Activated naive CD4-positive, alpha-beta T cell treated with anti-CD3 and anti-CD28 coated beads, Interleukin-2, amount 50 U/mL, for 24 hours (primary cell): ENCODE results near the gene ADIPOR2.

ENCODE experiments used
- H3K27ac Mint-ChIP-seq: one replicate; pipeline ENCODE4 v1.8.0; 2021; ENCODE audit warnings: mild to moderate bottlenecking, mixed read lengths
- H3K27me3 Mint-ChIP-seq: one replicate; pipeline ENCODE4 v1.8.0; 2021; ENCODE audit warnings: mixed read lengths
- H3K36me3 Mint-ChIP-seq: one replicate; pipeline ENCODE4 v1.8.0; 2021; ENCODE audit warnings: mixed read lengths
- H3K4me1 Mint-ChIP-seq: one replicate; pipeline ENCODE4 v1.8.0; 2021; ENCODE audit warnings: mixed read lengths
- H3K4me3 Mint-ChIP-seq: one replicate; pipeline ENCODE4 v1.8.0; 2021; ENCODE audit warnings: mild to moderate bottlenecking, mixed read lengths
- H3K9me3 Mint-ChIP-seq: one replicate; pipeline ENCODE4 v1.8.0; 2021; ENCODE audit warnings: mixed read lengths

The ADIPOR2 gene

DNA sequence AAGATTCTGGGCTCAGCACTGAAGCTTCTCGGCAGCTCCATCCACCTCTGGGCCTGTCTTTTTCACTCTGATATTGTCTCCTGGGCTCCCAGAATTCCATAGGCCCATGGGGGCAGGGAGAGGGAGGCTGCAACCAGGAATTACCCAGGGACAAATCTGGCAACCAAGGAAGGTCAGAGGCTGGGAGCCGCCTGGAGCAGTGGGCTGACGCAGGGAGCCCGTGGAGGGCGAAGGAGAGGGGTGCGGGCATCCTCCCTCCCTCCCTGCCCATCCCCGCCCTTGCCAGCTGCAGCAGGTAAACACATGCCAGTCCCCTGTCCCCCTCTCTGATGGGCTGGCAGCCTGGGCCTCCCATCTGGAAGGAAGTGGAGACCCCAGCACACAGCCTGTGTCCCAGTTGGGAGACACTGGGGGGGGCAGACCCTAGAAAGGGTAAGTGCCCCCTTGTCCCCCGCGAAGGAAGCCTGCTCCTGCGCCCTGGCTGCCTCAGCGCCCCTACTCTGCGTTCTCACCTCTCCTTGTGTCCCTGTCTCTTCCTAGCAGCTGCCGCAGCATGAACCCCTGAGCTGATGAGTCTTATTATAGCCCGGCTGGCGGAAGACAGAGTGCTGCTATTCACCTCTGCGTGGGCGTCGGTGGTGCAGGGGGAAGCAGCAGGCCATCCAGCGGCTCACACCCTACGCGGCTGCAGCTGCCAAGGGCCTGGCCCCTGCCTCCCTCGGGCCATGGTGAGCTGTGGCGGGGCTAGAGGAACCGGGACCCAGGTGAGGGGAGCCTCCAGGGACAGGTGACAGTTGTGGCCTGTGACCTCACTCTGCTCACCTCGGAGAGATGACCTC, 136.2 kb downstream of the ADIPOR2 start:
- no peaks in the 10 kb centered on the region for H3K36me3 Mint-ChIP-seq
- H3K27ac Mint-ChIP-seq: no peak overlapping the region
- no peaks in the 10 kb centered on the region for H3K4me1 Mint-ChIP-seq
- H3K9me3 Mint-ChIP-seq: no peaks in the 10 kb centered on the region
- no peak overlapping the region for H3K4me3 Mint-ChIP-seq
- peaks cover 9% of the 10 kb centered on the region for H3K27me3 Mint-ChIP-seq

DNA sequence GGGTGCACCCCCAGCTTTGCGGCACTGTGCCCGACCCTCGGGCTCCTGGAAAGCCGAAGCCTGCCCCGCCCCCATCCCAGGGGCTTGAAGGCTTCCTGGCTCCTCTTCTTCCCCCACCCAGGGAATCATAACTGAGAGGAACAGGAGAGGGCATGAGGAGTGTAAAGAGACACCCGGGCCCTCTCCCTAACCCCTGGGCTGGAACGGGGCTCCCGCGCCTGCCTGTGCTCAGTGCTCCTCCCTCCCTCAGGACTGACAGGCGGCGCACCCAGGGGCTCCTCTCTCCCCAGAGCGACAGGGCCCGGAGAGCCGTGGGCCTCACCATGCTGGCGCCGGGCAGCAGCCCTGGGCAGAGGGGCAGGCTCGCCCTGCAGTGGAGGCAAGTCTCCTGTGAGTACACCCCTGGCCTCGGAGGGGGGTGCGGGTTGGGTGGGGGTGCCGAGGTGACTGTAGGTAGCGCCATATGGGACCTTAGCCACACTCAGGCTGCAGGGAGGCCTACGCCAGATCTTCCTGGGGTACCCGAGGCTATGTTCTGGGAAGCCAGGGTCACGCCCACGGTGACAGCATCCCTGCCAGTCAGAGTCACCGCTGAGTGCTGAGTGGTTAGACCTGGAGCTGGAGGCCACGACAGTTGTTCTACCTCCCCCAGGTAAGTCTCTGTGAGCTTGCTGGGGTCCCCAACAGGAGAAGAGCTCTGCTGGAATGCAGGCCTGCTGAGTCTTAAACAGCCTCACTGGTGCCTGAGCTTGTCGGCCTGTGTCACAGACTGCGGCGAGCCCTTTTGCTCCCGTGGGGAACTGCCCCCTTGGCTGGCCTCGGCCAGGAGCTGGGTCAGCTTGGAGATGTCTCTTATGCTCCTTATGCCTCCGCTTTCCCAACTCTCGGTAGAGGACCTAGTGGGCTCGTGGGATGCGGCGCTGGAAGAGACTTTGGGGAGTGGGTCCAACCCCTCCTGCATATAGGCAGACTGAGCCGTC, 137.2 kb downstream of the ADIPOR2 start:
- Mint-ChIP-seq H3K27ac (no peak overlapping the region), H3K27me3 (peaks cover 9% of the 10 kb centered on the region), H3K9me3 (no peaks in the 10 kb centered on the region), H3K4me1 (no peaks in the 10 kb centered on the region), H3K36me3 (no peaks in the 10 kb centered on the region), H3K4me3 (no peak overlapping the region)

DNA sequence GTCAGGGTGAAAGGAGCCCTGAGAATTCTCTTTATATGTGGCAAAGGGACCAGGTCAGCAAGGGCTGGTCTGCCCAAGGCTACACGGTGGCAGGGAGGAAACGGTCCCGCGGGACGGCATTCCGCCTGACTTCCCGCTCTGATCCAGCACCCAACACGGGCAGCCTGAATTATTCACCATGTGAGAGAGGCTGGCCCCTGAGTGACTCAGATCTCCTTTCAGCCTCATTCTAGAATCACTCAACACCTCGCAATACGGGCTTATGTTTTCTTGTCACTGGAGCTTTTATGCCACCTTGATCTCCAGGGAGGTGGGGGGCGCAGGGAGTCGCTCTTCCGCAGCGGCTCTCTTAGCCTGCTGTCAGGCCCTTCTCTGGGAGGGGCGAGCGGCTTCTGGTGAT, 138.0 kb downstream of the ADIPOR2 start:
- Mint-ChIP-seq H3K4me1 (no peaks in the 10 kb centered on the region), H3K27me3 (peaks cover 13% of the 10 kb centered on the region), H3K9me3 (no peaks in the 10 kb centered on the region), H3K4me3 (no peak overlapping the region), H3K27ac (no peak overlapping the region), H3K36me3 (no peaks in the 10 kb centered on the region)

DNA sequence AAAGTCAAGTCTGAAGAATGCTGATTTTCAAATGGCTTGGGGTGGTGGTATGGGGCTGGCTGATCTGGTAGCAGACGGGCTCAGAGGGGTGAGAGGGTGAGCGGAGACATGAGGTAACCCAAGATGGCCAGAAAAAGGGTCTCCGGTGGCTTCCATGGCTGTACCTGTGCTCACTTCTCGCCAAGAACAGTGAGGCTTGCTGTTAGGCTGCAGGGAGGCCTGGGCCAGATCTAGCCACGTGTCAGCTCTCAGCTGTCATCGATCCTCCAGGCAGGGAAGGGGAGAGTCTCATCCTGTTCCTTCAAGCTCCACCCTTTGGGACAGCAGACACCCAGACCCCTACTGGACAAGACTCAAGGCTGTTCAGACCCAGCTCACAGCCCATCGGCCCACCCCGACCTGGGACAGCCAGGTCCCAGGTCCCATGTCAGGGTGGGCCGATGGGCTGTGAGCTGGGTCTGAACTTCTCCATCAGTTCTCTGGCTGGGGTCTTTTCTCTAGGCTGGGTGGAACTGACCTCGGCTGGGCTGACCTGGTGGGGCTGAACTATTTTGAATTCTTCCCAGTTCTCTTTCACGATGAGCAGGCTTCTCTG, 138.5 kb downstream of the ADIPOR2 start:
- H3K27me3 Mint-ChIP-seq: peaks cover 13% of the 10 kb centered on the region
- H3K4me1 Mint-ChIP-seq: no peaks in the 10 kb centered on the region
- H3K4me3 Mint-ChIP-seq: no peak overlapping the region
- H3K36me3 Mint-ChIP-seq: no peaks in the 10 kb centered on the region
- no peaks in the 10 kb centered on the region for H3K9me3 Mint-ChIP-seq
- H3K27ac Mint-ChIP-seq: no peak overlapping the region

DNA sequence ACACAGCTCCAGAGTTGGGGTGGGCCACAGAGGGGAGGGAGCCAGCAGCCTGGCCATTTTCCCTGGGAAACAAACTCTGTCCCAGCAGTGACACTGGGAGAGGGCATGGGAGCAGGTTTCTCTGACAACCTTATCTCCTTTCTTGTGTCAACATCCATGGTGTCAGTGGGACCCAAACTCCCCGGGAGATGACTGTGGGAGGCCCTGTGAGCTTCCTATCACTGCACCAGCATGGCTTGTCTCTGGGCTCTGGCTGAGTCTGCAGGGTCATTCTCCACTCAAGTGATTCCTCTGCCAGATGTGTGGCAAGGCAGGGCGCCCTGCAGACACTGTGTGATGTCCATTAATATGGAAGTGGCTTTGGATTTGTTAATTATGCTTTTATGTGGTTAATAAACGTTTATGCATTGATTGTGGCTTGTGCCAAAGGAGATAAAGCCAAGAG, 139.6 kb downstream of the ADIPOR2 start:
- H3K27ac Mint-ChIP-seq: no peak overlapping the region
- H3K4me3 Mint-ChIP-seq: no peak overlapping the region
- no peaks in the 10 kb centered on the region for H3K4me1 Mint-ChIP-seq
- H3K27me3 Mint-ChIP-seq: peaks cover 13% of the 10 kb centered on the region
- no peaks in the 10 kb centered on the region for H3K36me3 Mint-ChIP-seq
- no peaks in the 10 kb centered on the region for H3K9me3 Mint-ChIP-seq

DNA sequence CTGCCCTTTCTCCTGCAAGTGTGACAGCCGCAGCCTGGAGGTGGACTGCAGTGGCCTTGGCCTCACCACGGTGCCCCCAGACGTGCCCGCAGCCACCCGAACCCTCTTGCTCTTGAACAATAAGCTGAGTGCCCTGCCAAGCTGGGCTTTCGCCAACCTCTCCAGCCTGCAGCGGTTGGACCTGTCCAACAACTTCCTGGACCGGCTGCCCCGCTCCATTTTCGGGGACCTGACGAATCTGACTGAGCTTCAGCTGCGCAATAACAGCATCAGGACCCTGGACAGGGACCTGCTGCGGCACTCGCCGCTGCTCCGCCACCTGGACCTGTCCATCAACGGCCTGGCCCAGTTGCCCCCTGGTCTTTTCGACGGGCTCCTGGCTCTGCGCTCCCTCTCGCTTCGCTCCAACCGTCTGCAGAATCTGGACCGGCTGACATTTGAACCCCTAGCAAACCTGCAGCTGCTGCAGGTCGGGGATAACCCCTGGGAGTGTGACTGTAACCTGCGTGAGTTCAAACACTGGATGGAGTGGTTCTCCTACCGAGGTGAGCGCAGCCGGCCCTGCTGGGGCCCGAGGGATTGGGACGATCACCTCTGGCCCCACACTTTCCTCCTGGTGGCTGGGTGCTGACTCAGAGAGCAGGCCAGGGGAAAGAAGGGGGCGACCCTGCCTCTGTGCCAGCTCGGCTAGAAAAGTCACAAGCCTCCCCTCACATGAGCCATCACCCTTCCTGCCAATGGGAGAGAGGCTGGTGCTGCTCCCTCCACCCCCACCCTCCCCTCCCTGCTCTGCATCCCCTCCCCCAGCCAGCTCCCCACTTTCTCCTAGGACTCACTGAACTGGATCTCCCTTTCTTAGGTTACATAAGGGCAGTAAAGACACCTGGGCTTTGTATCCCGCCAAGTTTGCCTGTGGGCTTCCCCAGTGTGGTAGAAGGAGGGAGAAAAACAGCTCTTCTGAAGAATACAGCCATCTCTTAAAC, 140.4 kb downstream of the ADIPOR2 start:
- Mint-ChIP-seq H3K4me1 (no peaks in the 10 kb centered on the region), H3K4me3 (no peak overlapping the region), H3K36me3 (no peaks in the 10 kb centered on the region), H3K27me3 (peaks cover 13% of the 10 kb centered on the region), H3K9me3 (no peaks in the 10 kb centered on the region), H3K27ac (no peak overlapping the region)

DNA sequence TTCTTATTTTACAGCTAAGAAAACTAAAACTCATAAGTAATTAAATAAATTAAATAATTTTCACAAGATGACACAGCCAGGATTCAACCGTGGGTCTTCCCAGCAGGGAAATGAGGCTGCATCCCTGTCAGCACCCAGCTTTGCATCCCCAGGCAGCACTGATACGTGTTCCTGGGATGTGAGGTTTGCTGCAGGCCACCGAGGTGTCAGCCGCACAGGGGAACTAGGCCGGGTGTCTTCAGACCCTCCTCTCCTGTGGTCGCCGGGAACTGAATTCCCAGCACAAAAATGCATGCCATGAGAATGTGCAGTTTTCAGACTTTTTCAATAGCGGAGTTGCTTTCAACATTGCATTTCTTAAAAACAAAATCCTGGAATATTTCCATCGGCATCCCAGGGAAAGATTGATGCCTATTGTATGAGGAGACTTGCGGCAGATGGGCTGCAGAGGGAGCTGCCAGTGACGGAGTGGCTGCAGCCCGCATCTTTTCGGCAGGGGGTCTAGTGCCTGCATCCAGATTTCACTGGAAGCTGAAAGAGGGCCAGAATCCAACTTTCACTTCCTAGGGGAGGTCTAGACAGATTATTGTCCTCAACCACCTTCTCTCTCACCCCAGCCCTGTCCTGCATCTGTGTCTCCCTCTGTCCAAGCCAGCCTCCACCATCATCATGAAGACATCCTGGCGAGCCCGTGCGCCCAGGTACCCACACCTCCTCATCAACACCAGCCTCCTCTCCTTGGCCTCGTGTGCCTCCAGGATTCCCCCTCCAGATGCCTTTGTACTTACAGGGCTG, 142.1 kb downstream of the ADIPOR2 start:
- Mint-ChIP-seq H3K4me1 (no peaks in the 10 kb centered on the region), H3K27me3 (peaks cover 13% of the 10 kb centered on the region), H3K9me3 (no peaks in the 10 kb centered on the region), H3K4me3 (no peak overlapping the region), H3K36me3 (no peaks in the 10 kb centered on the region), H3K27ac (no peak overlapping the region)

DNA sequence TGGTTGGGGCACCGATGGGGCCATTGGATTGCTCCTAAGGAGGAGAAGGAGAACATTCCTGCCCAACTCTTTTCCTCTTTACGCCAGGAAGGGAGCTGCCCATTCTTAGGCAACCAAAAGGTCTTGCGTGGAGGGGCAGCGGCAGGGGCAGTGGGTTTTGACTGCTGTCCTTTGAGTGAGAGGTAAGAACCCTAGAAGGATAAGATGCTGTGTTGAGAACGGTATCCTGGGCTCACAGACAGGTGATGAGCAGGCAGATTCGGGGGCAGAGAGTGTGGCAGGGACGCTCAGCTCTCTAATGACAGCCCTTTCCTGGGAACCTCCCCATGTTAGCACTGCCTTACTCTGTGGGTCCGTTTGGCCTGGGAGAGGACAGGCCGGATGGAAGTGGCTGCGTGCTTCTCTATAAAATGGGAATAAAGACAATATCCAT, 142.7 kb downstream of the ADIPOR2 start:
- Mint-ChIP-seq H3K9me3 (no peaks in the 10 kb centered on the region), H3K27ac (no peak overlapping the region), H3K27me3 (peaks cover 13% of the 10 kb centered on the region), H3K4me1 (no peaks in the 10 kb centered on the region), H3K4me3 (no peak overlapping the region), H3K36me3 (no peaks in the 10 kb centered on the region)

DNA sequence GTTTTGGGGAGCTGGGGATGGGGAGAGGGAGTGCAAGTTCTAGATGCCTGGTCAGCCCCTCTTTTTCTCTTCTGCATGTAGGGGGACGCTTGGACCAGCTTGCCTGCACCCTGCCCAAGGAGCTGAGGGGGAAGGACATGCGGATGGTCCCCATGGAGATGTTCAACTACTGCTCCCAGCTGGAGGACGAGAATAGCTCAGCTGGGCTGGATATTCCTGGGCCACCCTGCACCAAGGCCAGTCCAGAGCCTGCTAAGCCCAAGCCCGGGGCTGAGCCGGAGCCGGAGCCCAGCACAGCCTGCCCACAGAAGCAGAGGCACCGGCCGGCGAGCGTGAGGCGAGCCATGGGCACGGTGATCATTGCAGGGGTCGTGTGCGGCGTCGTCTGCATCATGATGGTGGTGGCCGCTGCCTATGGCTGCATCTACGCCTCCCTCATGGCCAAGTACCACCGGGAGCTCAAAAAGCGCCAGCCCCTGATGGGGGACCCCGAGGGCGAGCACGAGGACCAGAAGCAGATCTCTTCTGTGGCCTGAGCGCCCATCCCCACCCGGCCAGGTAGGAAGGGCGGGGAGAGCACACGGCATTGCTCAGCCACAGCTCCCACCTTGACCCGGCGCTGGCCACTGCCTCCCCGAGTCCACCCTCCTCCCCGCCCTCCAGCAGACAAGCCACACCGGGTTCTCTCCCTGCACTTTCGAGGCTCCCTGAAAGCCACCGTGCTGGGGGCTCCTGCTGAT, 143.5 kb downstream of the ADIPOR2 start:
- peaks cover 13% of the 10 kb centered on the region for H3K27me3 Mint-ChIP-seq
- no peaks in the 10 kb centered on the region for H3K4me1 Mint-ChIP-seq
- no peak overlapping the region for H3K4me3 Mint-ChIP-seq
- H3K9me3 Mint-ChIP-seq: no peaks in the 10 kb centered on the region
- no peaks in the 10 kb centered on the region for H3K36me3 Mint-ChIP-seq
- H3K27ac Mint-ChIP-seq: no peak overlapping the region

DNA sequence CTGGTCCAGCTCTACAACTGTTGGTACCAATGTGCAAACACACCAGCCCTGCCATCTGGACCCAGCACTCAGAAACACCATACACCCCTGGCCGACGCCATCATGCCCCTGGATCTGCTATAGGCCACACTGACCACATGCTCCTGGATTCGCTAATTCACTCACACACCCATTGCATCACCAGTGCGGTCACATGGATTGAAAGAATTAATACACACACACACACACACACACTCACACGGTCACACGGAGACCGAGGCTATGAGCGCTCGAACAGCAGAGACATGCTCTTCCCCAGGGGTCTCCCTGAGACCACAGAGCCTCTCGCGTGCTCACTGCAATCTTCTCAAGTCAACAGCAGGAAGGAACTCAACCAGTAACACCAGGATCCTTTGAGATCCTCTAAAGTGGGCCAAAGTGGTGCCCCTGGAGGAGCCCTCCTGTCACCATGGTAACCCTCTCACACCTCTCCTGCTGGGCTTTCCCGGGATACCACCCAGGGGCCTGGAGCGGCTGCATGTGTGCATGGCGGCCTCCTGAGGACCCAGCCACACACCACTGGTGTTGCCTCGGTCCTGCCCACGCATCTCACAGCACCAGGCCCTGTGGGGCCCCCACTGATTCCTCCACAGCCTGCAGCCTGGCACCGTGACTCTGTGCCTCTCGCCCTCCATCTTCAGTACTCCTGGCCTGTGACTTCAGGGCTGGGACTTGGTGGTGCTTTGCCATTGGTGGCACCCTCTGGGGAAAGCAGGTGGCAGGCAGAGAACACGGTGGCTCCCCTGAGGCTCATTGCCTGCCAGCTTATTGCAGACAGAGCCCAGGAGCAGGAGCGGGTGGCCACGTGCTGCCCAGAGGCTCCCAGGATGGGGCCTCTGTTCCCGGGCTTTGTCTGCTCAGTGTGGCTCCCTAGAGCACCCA, 144.6 kb downstream of the ADIPOR2 start:
- no peaks in the 10 kb centered on the region for H3K9me3 Mint-ChIP-seq
- H3K4me3 Mint-ChIP-seq: no peak overlapping the region
- H3K27ac Mint-ChIP-seq: no peak overlapping the region
- H3K27me3 Mint-ChIP-seq: peaks cover 13% of the 10 kb centered on the region
- H3K36me3 Mint-ChIP-seq: no peaks in the 10 kb centered on the region
- H3K4me1 Mint-ChIP-seq: no peaks in the 10 kb centered on the region

DNA sequence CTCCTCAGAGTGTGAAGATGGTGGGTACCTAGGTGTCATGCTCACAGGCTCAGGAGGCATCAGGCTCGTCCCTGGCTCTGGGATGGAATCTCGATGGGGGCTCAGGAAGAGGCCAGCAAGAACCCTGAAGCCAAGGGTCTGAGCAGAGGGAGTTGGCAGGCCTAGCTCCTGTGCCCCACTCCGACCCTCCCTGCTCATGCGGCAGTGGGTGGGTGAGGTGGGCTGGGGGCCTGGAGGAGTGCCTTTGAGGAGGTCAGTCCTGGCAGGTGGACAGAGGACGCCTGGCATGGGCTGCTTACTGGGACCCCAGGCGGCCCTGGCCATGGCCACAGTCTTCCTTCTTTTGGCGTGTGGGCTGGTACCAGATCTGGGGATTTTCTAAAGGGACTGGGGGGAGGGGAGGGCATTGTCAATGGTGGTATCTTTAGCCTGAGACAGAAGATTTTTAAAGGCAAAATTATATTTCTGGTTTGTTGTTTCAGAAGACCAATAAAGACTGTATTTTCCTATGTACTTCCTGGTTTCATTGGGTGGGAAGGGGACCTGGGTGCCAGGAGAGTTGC, 145.5 kb downstream of the ADIPOR2 start:
- no peaks in the 10 kb centered on the region for H3K4me1 Mint-ChIP-seq
- peaks cover 10% of the 10 kb centered on the region for H3K27me3 Mint-ChIP-seq
- no peaks in the 10 kb centered on the region for H3K36me3 Mint-ChIP-seq
- no peak overlapping the region for H3K27ac Mint-ChIP-seq
- no peak overlapping the region for H3K4me3 Mint-ChIP-seq
- H3K9me3 Mint-ChIP-seq: no peaks in the 10 kb centered on the region

DNA sequence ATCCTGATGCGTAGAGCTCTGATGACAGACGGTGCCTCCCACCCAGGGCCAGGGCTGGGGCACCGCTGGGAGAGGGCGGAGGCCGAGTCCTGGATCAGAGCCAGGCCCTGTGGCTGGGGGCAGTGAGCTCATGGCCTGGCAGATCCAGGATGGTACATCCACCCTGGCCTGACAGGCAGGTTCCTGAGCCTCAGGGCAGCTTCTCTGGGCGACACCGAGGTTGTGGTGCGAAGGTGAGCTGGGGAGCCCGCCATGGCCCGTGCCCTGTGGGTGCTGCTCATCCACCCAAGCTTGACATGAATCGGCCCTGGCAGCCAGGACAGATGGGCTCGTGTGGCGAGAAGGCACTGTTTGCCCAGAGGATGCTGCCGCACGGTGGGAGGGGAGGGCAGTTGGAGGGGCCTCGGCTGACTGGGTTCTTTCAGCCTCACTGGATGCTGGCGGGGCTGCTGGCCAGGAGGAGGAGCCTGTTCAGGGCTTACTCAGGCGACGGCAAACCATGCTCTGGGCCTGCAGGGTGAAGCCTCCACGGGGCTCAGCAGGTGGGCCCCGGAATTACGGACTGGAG, 146.1 kb downstream of the ADIPOR2 start:
- no peaks in the 10 kb centered on the region for H3K9me3 Mint-ChIP-seq
- no peak overlapping the region for H3K27ac Mint-ChIP-seq
- peaks cover 7% of the 10 kb centered on the region for H3K27me3 Mint-ChIP-seq
- no peak overlapping the region for H3K4me3 Mint-ChIP-seq
- no peaks in the 10 kb centered on the region for H3K36me3 Mint-ChIP-seq
- H3K4me1 Mint-ChIP-seq: no peaks in the 10 kb centered on the region
